ENCODE measurements around the gene MEGF6. TPM values are rescaled to one million over a fixed set of nuclear protein-coding genes. Genes with fewer than 3 reads are reported as not detected.

Gene MEGF6
- total RNA-seq, 1 experiment from 2014 or later, result 21.3 TPM

- Histone ChIP-seq H3K4ac (ENCODE audit: low read depth, low read length) (no peak overlapping the region), H4K8ac (replicated peaks; ENCODE audit: insufficient read length, low read depth, low read length) (no peak overlapping the region), H3K9me3 (ENCODE audit: control insufficient read depth, low read depth, low read length) (no peaks in the 10 kb centered on the region), H2BK120ac (ENCODE audit: low read depth, low read length, poor library complexity, severe bottlenecking) (no peak overlapping the region), H2AK5ac (ENCODE audit: insufficient read length, low read length) (no peak overlapping the region), H3K4me2 (ENCODE audit: insufficient read depth, insufficient read length, low read length) (no peak overlapping the region), H3T11ph (ENCODE audit: low read length) (no peak overlapping the region), H4K20me1 (ENCODE audit: control insufficient read depth, insufficient read depth, insufficient read length) (peaks cover 4% of the 10 kb centered on the region), H3K79me1 (ENCODE audit: insufficient read depth, low read depth, low read length, poor library complexity, severe bottlenecking) (no peaks in the 10 kb centered on the region), H2AFZ (ENCODE audit: low read length) (no peak overlapping the region), H3K27ac (ENCODE audit: insufficient read length, low read depth, low read length) (no peak overlapping the region), H3K23me2 (ENCODE audit: insufficient read length, low read depth, low read length, poor library complexity, severe bottlenecking) (no peaks in the 10 kb centered on the region), H3K14ac (ENCODE audit: insufficient read depth, low read length) (no peak overlapping the region), H3K18ac (ENCODE audit: insufficient read length, low read depth, low read length) (no peak overlapping the region), H2BK20ac (ENCODE audit: low read depth, low read length, poor library complexity, severe bottlenecking) (no peak overlapping the region), H2BK5ac (ENCODE audit: insufficient read length, low read length) (no peak overlapping the region), H2BK15ac (ENCODE audit: low read depth, low read length) (no peak overlapping the region), H4K91ac (ENCODE audit: insufficient read length, low read depth, low read length) (no peak overlapping the region), H3K79me2 (ENCODE audit: insufficient read depth, low read length) (no peaks in the 10 kb centered on the region), H4K5ac (ENCODE audit: insufficient read length, low read depth, low read length) (no peak overlapping the region), H3K27me3 (ENCODE audit: insufficient read depth, low read length) (no peaks in the 10 kb centered on the region), H3K9ac (ENCODE audit: extremely low read depth, insufficient read length, low read length) (no peak overlapping the region), H2BK12ac (ENCODE audit: insufficient read length, low read depth, low read length) (no peak overlapping the region), H3K56ac (ENCODE audit: insufficient read length, low read depth, low read length) (no peak overlapping the region), H3K23ac (ENCODE audit: insufficient read length, low read depth, low read length) (no peak overlapping the region), H3K4me1 (ENCODE audit: insufficient read depth, low read length) (no peaks in the 10 kb centered on the region)
- H3K36me3 Mint-ChIP-seq (ENCODE audit: insufficient read depth in 1 of 3, low read depth in 3 of 3), result peaks cover 4 to 19% (median 14%) of the 10 kb centered on the region in 3 experiments; a peak in 5 of 7 replicates
- no peak for TF ChIP-seq CTCF (conservative IDR thresholded peaks at IDR 0.05)
- no peak overlapping the region for H3K27ac Mint-ChIP-seq
- H3K27me3 Mint-ChIP-seq (ENCODE audit: low read depth), result no peaks in the 10 kb centered on the region
- WGBS (ENCODE audit: extremely low coverage, insufficient read length, low lambda C conversion rate), result no CpG with 5 or more reads among the region's 28 CpGs
- H3K9me3 Mint-ChIP-seq, result no peaks in the 10 kb centered on the region
- H3K4me3 Mint-ChIP-seq, result no peak overlapping the region
- DNase-seq, result no peak
- no peaks in the 10 kb centered on the region for H3K4me1 Mint-ChIP-seq
These were observed 133.9 kb downstream of the MEGF6 start for GRCh38 chr1:3477241-3477995.
